IMR-90 (cell line): ENCODE data around the gene VOPP1. TPM values are rescaled to one million over a fixed set of nuclear protein-coding genes. Genes with fewer than 3 reads are reported as not detected.

Source experiments
- ATAC-seq: fragments of 200-7000 bp; cut with Tn5 transposase; 2 replicates; pipeline ENCODE4 v1.9.1; 2020; ENCODE audit warnings: low read depth, mild to moderate bottlenecking, moderate library complexity
- BruUV-seq: library from RNA; stranded (reverse); fragments of 400-500 nt; replicated peaks from 2 replicates; lab custom pipeline; 2021; lab: Mats Ljungman, UMichigan
- CTCF ChIA-PET: fragments of 300-600 bp; formaldehyde crosslinking; extraction: SDS; loops from one replicate; lab custom pipeline; 2021; ENCODE audit warnings: antibody characterized with exemption; lab: Yijun Ruan, JAX
- POLR2A ChIA-PET: fragments of 300-600 bp; sonication (Branson Sonifier 250); formaldehyde crosslinking; loops from one replicate; lab custom pipeline; 2022; ENCODE audit warnings: antibody characterized with exemption; ENCODE audit not compliant: unreplicated experiment; lab: Charles Lee
- DNase-seq: peaks from one replicate; pipeline ENCODE4 v3.0.0; 2013
- H2AFZ ChIP-seq: replicated peaks from 2 replicates; pipeline ENCODE3; 2013; ENCODE audit warnings: low read length, mild to moderate bottlenecking; ENCODE audit not compliant: poor library complexity
- H2AK5ac ChIP-seq: 2 replicates; pipeline ENCODE4 v1.6.1; 2013; ENCODE audit warnings: low read depth, low read length, inconsistent platforms
- H2AK9ac ChIP-seq: replicated peaks from 2 replicates; pipeline ENCODE3; 2013; ENCODE audit warnings: mild to moderate bottlenecking, low read depth, low read length, moderate library complexity; ENCODE audit not compliant: poor library complexity
- H2BK120ac ChIP-seq: 2 replicates; pipeline ENCODE4 v1.6.1; 2013; ENCODE audit warnings: low read depth, low read length, inconsistent platforms
- H2BK15ac ChIP-seq: 3 replicates; pipeline ENCODE4 v1.6.1; 2013; ENCODE audit warnings: low read depth, low read length, inconsistent platforms
- H2BK20ac ChIP-seq: 2 replicates; pipeline ENCODE4 v1.6.1; 2013; ENCODE audit warnings: low read depth, mild to moderate bottlenecking, inconsistent platforms, low read length, moderate library complexity
- H2BK5ac ChIP-seq: 2 replicates; pipeline ENCODE4 v1.6.1; 2013; ENCODE audit warnings: mild to moderate bottlenecking, low read depth, low read length, inconsistent platforms; ENCODE audit not compliant: poor library complexity, severe bottlenecking
- H3K14ac ChIP-seq: replicated peaks from 2 replicates; pipeline ENCODE4 v1.6.1; 2013; ENCODE audit warnings: low read depth, low read length, inconsistent platforms
- H3K18ac ChIP-seq: 2 replicates; pipeline ENCODE4 v1.6.1; 2013; ENCODE audit warnings: low read depth, low read length, control low read depth
- H3K23ac ChIP-seq: 2 replicates; pipeline ENCODE4 v1.6.1; 2013; ENCODE audit warnings: low read depth, low read length, inconsistent platforms
- H3K27ac ChIP-seq: 2 replicates; pipeline ENCODE4 v1.5.1; 2013; ENCODE audit warnings: mild to moderate bottlenecking, control low read depth, low read length; ENCODE audit not compliant: insufficient read depth
- H3K27me3 ChIP-seq: 2 replicates; pipeline ENCODE4 v1.6.1; 2013; ENCODE audit warnings: low read length; ENCODE audit not compliant: control insufficient read depth, insufficient read depth
- H3K36me3 ChIP-seq: 2 replicates; pipeline ENCODE4 v1.6.1; 2013; ENCODE audit warnings: low read length, mixed read lengths; ENCODE audit not compliant: control insufficient read depth, insufficient read depth
- H3K4ac ChIP-seq: 2 replicates; pipeline ENCODE4 v1.6.1; 2013; ENCODE audit warnings: low read depth, low read length, inconsistent platforms
- H3K4me1 ChIP-seq: 2 replicates; pipeline ENCODE4 v1.6.1; 2013; ENCODE audit warnings: low read length, mixed read lengths; ENCODE audit not compliant: control insufficient read depth, insufficient read depth
- H3K4me2 ChIP-seq: 2 replicates; pipeline ENCODE4 v1.6.1; 2013; ENCODE audit warnings: low read depth, mild to moderate bottlenecking, control low read depth, low read length, moderate library complexity
- H3K4me3 ChIP-seq: 2 replicates; pipeline ENCODE4 v1.5.1; 2013; ENCODE audit warnings: low read depth, mild to moderate bottlenecking, control low read depth, low read length, moderate library complexity; ENCODE audit not compliant: insufficient read depth
- H3K56ac ChIP-seq: 2 replicates; pipeline ENCODE4 v1.6.1; 2013; ENCODE audit warnings: low read length, inconsistent platforms; ENCODE audit not compliant: insufficient read depth; ENCODE audit errors: extremely low read depth
- H3K79me1 ChIP-seq, 2 experiments: 2 replicates each; pipeline ENCODE4 v1.6.1; 2013; ENCODE audit warnings: low read length in 2 of 2, inconsistent platforms in 1 of 2, low read depth in 1 of 2
- H3K9ac ChIP-seq: 2 replicates; pipeline ENCODE4 v1.6.1; 2013; ENCODE audit warnings: low read depth, low read length, control low read depth
- H3K9me1 ChIP-seq: 2 replicates; pipeline ENCODE4 v1.6.1; 2013; ENCODE audit warnings: low read length, inconsistent platforms; ENCODE audit not compliant: insufficient read depth
- H3K9me3 ChIP-seq: 2 replicates; pipeline ENCODE4 v1.6.1; 2013; ENCODE audit warnings: low read length; ENCODE audit not compliant: control insufficient read depth, insufficient read depth
- H4K20me1 ChIP-seq: 2 replicates; pipeline ENCODE4 v1.6.1; 2013; ENCODE audit warnings: low read length, inconsistent platforms; ENCODE audit not compliant: insufficient read depth
- H4K5ac ChIP-seq: 2 replicates; pipeline ENCODE4 v1.6.1; 2013; ENCODE audit warnings: mild to moderate bottlenecking, low read depth, low read length, control low read depth
- H4K8ac ChIP-seq, 2 experiments: 2 replicates each; pipeline ENCODE4 v1.6.1; 2013; ENCODE audit warnings: low read depth in 2 of 2, low read length in 2 of 2, control low read depth in 1 of 2, inconsistent platforms in 1 of 2
- H4K91ac ChIP-seq: 2 replicates; pipeline ENCODE4 v1.6.1; 2013; ENCODE audit warnings: low read depth, low read length, inconsistent platforms; ENCODE audit not compliant: insufficient read depth
- BHLHE40 ChIP-seq: fragments of 150-350 bp; IDR thresholded peaks from 2 replicates; pipeline ENCODE4 v1.6.1; 2016; ENCODE audit warnings: mild to moderate bottlenecking, low read depth, low read length
- CEBPB ChIP-seq: IDR thresholded peaks from 2 replicates; pipeline ENCODE4 v1.6.1; 2012; ENCODE audit warnings: low read depth, low read length, improper control_type of control experiment
- CHD1 ChIP-seq: IDR thresholded peaks from 2 replicates; pipeline ENCODE4 v1.6.1; 2012; ENCODE audit warnings: low read depth, low read length, improper control_type of control experiment
- CTCF ChIP-seq: conservative IDR thresholded peaks from 2 replicates; pipeline ENCODE4 v1.5.1; 2012; ENCODE audit warnings: mild to moderate bottlenecking, low read depth, low read length, improper control_type of control experiment
- ELK1 ChIP-seq: fragments of 150-350 bp; IDR thresholded peaks from 2 replicates; pipeline ENCODE4 v1.6.1; 2016; ENCODE audit warnings: low read depth, mild to moderate bottlenecking, low read length, moderate library complexity, borderline replicate concordance
- FOS ChIP-seq: fragments of 150-350 bp; IDR thresholded peaks from 2 replicates; pipeline ENCODE4 v1.6.1; 2016; ENCODE audit warnings: low read depth, low read length
- MAFK ChIP-seq: IDR thresholded peaks from 2 replicates; pipeline ENCODE4 v1.6.1; 2012; ENCODE audit warnings: low read depth, low read length, improper control_type of control experiment
- MAZ ChIP-seq: IDR thresholded peaks from 2 replicates; pipeline ENCODE4 v1.6.1; 2012; ENCODE audit warnings: low read depth, mild to moderate bottlenecking, low read length, improper control_type of control experiment, moderate library complexity, borderline replicate concordance
- MXI1 ChIP-seq: IDR thresholded peaks from 2 replicates; pipeline ENCODE4 v1.6.1; 2012; ENCODE audit warnings: low read depth, mild to moderate bottlenecking, low read length, moderate library complexity, borderline replicate concordance
- NFE2L2 ChIP-seq: fragments of 150-350 bp; IDR thresholded peaks from 2 replicates; pipeline ENCODE4 v1.6.1; 2016; ENCODE audit warnings: low read depth, mild to moderate bottlenecking, low read length
- POLR2A ChIP-seq: IDR thresholded peaks from 2 replicates; pipeline ENCODE4 v1.6.1; 2012; ENCODE audit warnings: mild to moderate bottlenecking, low read depth, low read length
- RAD21 ChIP-seq: IDR thresholded peaks from 2 replicates; pipeline ENCODE4 v1.6.1; 2012; ENCODE audit warnings: low read length, improper control_type of control experiment
- RCOR1 ChIP-seq: IDR thresholded peaks from 2 replicates; pipeline ENCODE4 v1.6.1; 2012; ENCODE audit warnings: mild to moderate bottlenecking, low read length, improper control_type of control experiment; ENCODE audit not compliant: insufficient replicate concordance
- RFX5 ChIP-seq: IDR thresholded peaks from 2 replicates; pipeline ENCODE4 v1.8.0; 2012; ENCODE audit warnings: low read depth, mild to moderate bottlenecking, low read length, moderate library complexity
- SMC3 ChIP-seq: fragments of 150-350 bp; IDR thresholded peaks from 2 replicates; pipeline ENCODE4 v1.6.1; 2016; ENCODE audit warnings: low read depth, mild to moderate bottlenecking, antibody characterized with exemption, low read length, moderate library complexity
- USF2 ChIP-seq: fragments of 150-350 bp; IDR thresholded peaks from 2 replicates; pipeline ENCODE4 v1.6.1; 2017; ENCODE audit warnings: mild to moderate bottlenecking, antibody characterized with exemption, low read length, low read depth
- WGBS, 2 experiments: methylation state at CpG; one replicate each; pipeline versions ENCODE4 v1.1.5 to v1.1.7; 2013; ENCODE audit warnings: missing lambda C conversion rate in 2 of 2; ENCODE audit not compliant: insufficient read length in 1 of 2; ENCODE audit errors: extremely low coverage in 2 of 2; 5-methylcytosine and 5-hydroxymethylcytosine counted together
- dilution Hi-C: fragments of 300-500 bp; cut with HindIII; formaldehyde crosslinking; loops from one replicate; pipeline ENCODE4 v1.14.3; 2018; ENCODE audit warnings: low sequenced_read_pairs; ENCODE audit not compliant: unreplicated experiment
- in situ Hi-C: fragments of 300-500 bp; cut with MboI; formaldehyde crosslinking; loops from 3 replicates; pipeline ENCODE4 v1.14.3; 2019; ENCODE audit warnings: low sequenced_read_pairs, inconsistent platforms, mixed read lengths
- intact Hi-C: fragments of 100-400 bp; cut with micrococcal nuclease; formaldehyde crosslinking; loops from 2 replicates; pipeline ENCODE4 v1.10.0; 2022
- polyA plus RNA-seq, 3 experiments: library from polyadenylated mRNA; depleted of rRNA; stranded (reverse); fragments of >200 nt; gene quantifications; 2 replicates each; pipeline ENCODE4 v1.2.3, GENCODE V29; 2012; ENCODE audit warnings: low replicate concordance in 1 of 3
- total RNA-seq: library from RNA; depleted of rRNA; stranded (reverse); fragments of >200 nt; gene quantifications from 2 replicates; pipeline ENCODE4 v1.2.3, GENCODE V29; 2012

The VOPP1 gene
- total and polyA plus RNA-seq, 2 of the 4 experiments (the other 2 are of a cell fraction): 60.2 to 94.5 TPM

GRCh38 chr7:55545496-55545895, 26.8 kb downstream of the VOPP1 start:
- no peaks in the 10 kb centered on the region for H3K27me3 ChIP-seq
- no TSS peak for BruUV-seq
- H4K91ac ChIP-seq: peak overlapping the region; percentile 15; the same call in 1 of the 2 replicates
- peak overlapping the region; percentile 33 for H2AK9ac ChIP-seq
- peak overlapping the region; percentile 67; the same call in 1 of the 2 replicates for H2AK5ac ChIP-seq
- no peak overlapping the region for H3K18ac ChIP-seq
- no peak overlapping the region for H3K4me3 ChIP-seq
- no peak overlapping the region; the same call in 2 of the 3 replicates for H2BK15ac ChIP-seq
- peak; percentile 82 for DNase-seq
- H3K36me3 ChIP-seq: peaks cover under 1% of the 10 kb centered on the region; the same call in 1 of the 2 replicates
- TF ChIP-seq CTCF: 0 out of 2 replicates have a peak, but pooled peaks have one; percentile 19
- no peak for TF ChIP-seq POLR2A
- TF ChIP-seq ELK1: no peak
- TF ChIP-seq MAFK: no peak
- TF ChIP-seq CEBPB: no peak
- no peak for TF ChIP-seq RFX5
- no peak for TF ChIP-seq RCOR1
- TF ChIP-seq NFE2L2: no peak
- no peak for TF ChIP-seq MAZ
- peak; percentile 40 for TF ChIP-seq RAD21
- peak; percentile 11; the same call in 1 of the 2 replicates for TF ChIP-seq BHLHE40
- peak; percentile 27; the same call in 1 of the 2 replicates for TF ChIP-seq FOS
- no peak for TF ChIP-seq USF2
- TF ChIP-seq SMC3: peak; percentile 29; the same call in 1 of the 2 replicates
- peak; percentile 26; the same call in 1 of the 2 replicates for TF ChIP-seq MXI1
- TF ChIP-seq CHD1: no peak
- H3K27ac ChIP-seq: no peak overlapping the region
- H3K56ac ChIP-seq: no peak overlapping the region
- dilution Hi-C loops (no loop called here), intact Hi-C loops (loop anchor here (5.0 kb wide), 1 partner anchor 68 kb away; no protein-coding TSS in a partner anchor), in situ Hi-C loops (no loop called here)
- H3K14ac ChIP-seq: no peak overlapping the region
- H4K8ac ChIP-seq: no peak overlapping the region
- H2BK20ac ChIP-seq: no peak overlapping the region
- peaks cover 15 to 84% of the 10 kb centered on the region in 2 experiments for H3K79me1 ChIP-seq
- peak overlapping the region; percentile 32; the same call in 1 of the 2 replicates for H2BK120ac ChIP-seq
- H2AFZ ChIP-seq: no peak overlapping the region
- H3K4me2 ChIP-seq: no peak overlapping the region
- CTCF ChIA-PET: interaction anchor here (0.6 to 1.0 kb wide), 2 partner anchors 11 to 237 kb away, joined by 3 to 4 read pairs; no protein-coding TSS in a partner anchor
- peaks cover 65% of the 10 kb centered on the region for H4K20me1 ChIP-seq
- peaks cover 19% of the 10 kb centered on the region for H3K4me1 ChIP-seq
- no peaks in the 10 kb centered on the region for H3K9me3 ChIP-seq
- POLR2A ChIA-PET: no interaction called here
- H3K4ac ChIP-seq: peak overlapping the region; percentile 54
- no peak overlapping the region for H3K9ac ChIP-seq
- 0 out of 2 replicates have a peak overlapping the region, but pooled peaks have one; percentile 19 for H3K23ac ChIP-seq
- H2BK5ac ChIP-seq: no peak overlapping the region
- no CpG with 5 or more reads among the region's 6 CpGs for WGBS, 2 experiments
- H3K9me1 ChIP-seq: peaks cover 31% of the 10 kb centered on the region
- no peak overlapping the region for H4K5ac ChIP-seq
- ATAC-seq: peak; percentile 89
